SK-N-SH (cell line): ENCODE results near the gene ZSCAN30. TPM values are rescaled to one million over a fixed set of nuclear protein-coding genes. Genes with fewer than 3 reads are reported as not detected.

ENCODE experiments used
- CTCF ChIA-PET: fragments of 300-600, 350-600 bp; formaldehyde crosslinking; extraction: SDS; loops from one replicate; lab custom pipeline; 2021; lab: Yijun Ruan, JAX
- POLR2A ChIA-PET: fragments of 350-600 bp; sonication (Branson Sonifier 250); formaldehyde crosslinking; extraction: SDS; loops from one replicate; lab custom pipeline; 2020; ENCODE audit warnings: antibody characterized with exemption, inconsistent platforms; lab: Yijun Ruan, JAX
- DNase-seq: peaks from one replicate; pipeline ENCODE4 v3.0.0; 2012
- H2AFZ ChIP-seq: fragments of 200-600 bp; sonication (generic); 2 replicates; pipeline ENCODE4 v1.8.1; 2016; ENCODE audit warnings: antibody characterized with exemption, mild to moderate bottlenecking, low read depth
- H3F3A ChIP-seq: fragments of 200-600 bp; sonication (generic); replicated peaks from 2 replicates; pipeline ENCODE3; 2016; ENCODE audit warnings: antibody characterized with exemption, mild to moderate bottlenecking; ENCODE audit not compliant: insufficient read depth
- H3K27ac ChIP-seq, 2 experiments: fragments of 200-500 bp in 1 of 2; fragments of 200-600 bp in 1 of 2; sonication (Bioruptor generic) in 1 of 2; sonication (generic), shearing (Covaris generic) in 1 of 2; 2 replicates each; pipeline versions ENCODE4 v1.5.1 to v1.6.1; 2014 to 2016; ENCODE audit warnings: low read depth in 2 of 2, inconsistent platforms in 1 of 2, low read length in 1 of 2, mild to moderate bottlenecking in 1 of 2, mixed read lengths in 1 of 2
- H3K27me3 ChIP-seq: fragments of 200-600 bp; sonication (generic), shearing (Covaris generic); 2 replicates; pipeline ENCODE4 v1.6.1; 2016; ENCODE audit warnings: mixed run types; ENCODE audit not compliant: insufficient read depth
- H3K36me3 ChIP-seq, 2 experiments: fragments of 200-500 bp in 1 of 2; fragments of 200-600 bp in 1 of 2; sonication (Bioruptor generic) in 1 of 2; sonication (generic) in 1 of 2; replicated peaks in 1 of 2; 2 replicates each; pipeline versions ENCODE3 to v1.5.1; 2014 to 2016; ENCODE audit warnings: low read length in 1 of 2, mild to moderate bottlenecking in 1 of 2; ENCODE audit not compliant: insufficient read depth in 2 of 2, control insufficient read depth in 1 of 2
- H3K4me1 ChIP-seq, 2 experiments: fragments of 200-500 bp in 1 of 2; fragments of 200-600 bp in 1 of 2; sonication (Bioruptor generic) in 1 of 2; sonication (generic), shearing (Covaris generic) in 1 of 2; 2 replicates each; pipeline versions ENCODE4 v1.5.1 to v1.6.1; 2014 to 2016; ENCODE audit warnings: low read depth in 1 of 2, low read length in 1 of 2, mixed run types in 1 of 2; ENCODE audit not compliant: insufficient read depth in 2 of 2, control insufficient read depth in 1 of 2
- H3K4me2 ChIP-seq: fragments of 200-600 bp; sonication (generic), shearing (Covaris generic); 2 replicates; pipeline ENCODE4 v1.6.1; 2017; ENCODE audit warnings: mixed run types
- H3K4me3 ChIP-seq, 2 experiments: fragments of 200-500 bp in 1 of 2; fragments of 200-600 bp in 1 of 2; sonication (Bioruptor generic) in 1 of 2; sonication (generic), shearing (Covaris generic) in 1 of 2; 2 replicates each; pipeline versions ENCODE4 v1.5.1 to v1.8.1; 2014 to 2016; ENCODE audit warnings: low read depth in 2 of 2, inconsistent platforms in 1 of 2, low read length in 1 of 2, mild to moderate bottlenecking in 1 of 2, mixed read lengths in 1 of 2, moderate library complexity in 1 of 2
- H3K79me2 ChIP-seq: fragments of 200-600 bp; sonication (generic); 2 replicates; pipeline ENCODE4 v1.8.1; 2017; ENCODE audit warnings: mild to moderate bottlenecking; ENCODE audit not compliant: insufficient read depth
- H3K9ac ChIP-seq: fragments of 200-600 bp; sonication (generic); 2 replicates; pipeline ENCODE4 v1.6.1; 2017; ENCODE audit warnings: mixed run types
- H3K9me2 ChIP-seq: fragments of 200-600 bp; sonication (generic); 2 replicates; pipeline ENCODE4 v1.6.1; 2017; ENCODE audit warnings: mixed run types
- H3K9me3 ChIP-seq: fragments of 200-600 bp; sonication (generic); 2 replicates; pipeline ENCODE4 v1.6.1; 2017; ENCODE audit warnings: mixed run types, mild to moderate bottlenecking, moderate library complexity
- H4K20me1 ChIP-seq: fragments of 200-600 bp; sonication (generic); 2 replicates; pipeline ENCODE4 v1.6.1; 2017; ENCODE audit warnings: mild to moderate bottlenecking, mixed run types; ENCODE audit not compliant: insufficient read depth
- CTCF ChIP-seq: fragments of 200-600 bp; sonication (generic); IDR thresholded peaks from 2 replicates; pipeline ENCODE4 v1.6.1; 2017; ENCODE audit warnings: antibody characterized with exemption, mild to moderate bottlenecking, moderate library complexity
- ELF1 ChIP-seq: IDR thresholded peaks from 2 replicates; pipeline ENCODE4 v1.4.0; 2012
- FOXM1 ChIP-seq: IDR thresholded peaks from 2 replicates; pipeline ENCODE4 v1.4.0; 2012; ENCODE audit warnings: low read depth, mild to moderate bottlenecking
- MAX ChIP-seq: IDR thresholded peaks from 2 replicates; pipeline ENCODE4 v1.4.0; 2012; ENCODE audit warnings: low read depth
- MXI1 ChIP-seq: IDR thresholded peaks from 2 replicates; pipeline ENCODE4 v1.6.1; 2012; ENCODE audit warnings: mild to moderate bottlenecking, low read depth, low read length, improper control_type of control experiment
- POLR2AphosphoS5 ChIP-seq: IDR thresholded peaks from 2 replicates; pipeline ENCODE4 v1.6.1; 2012; ENCODE audit warnings: low read depth, low read length
- RAD21 ChIP-seq: IDR thresholded peaks from 2 replicates; pipeline ENCODE4 v1.6.1; 2012; ENCODE audit warnings: mild to moderate bottlenecking, low read length
- RCOR1 ChIP-seq: fragments of 150-350 bp; IDR thresholded peaks from 2 replicates; pipeline ENCODE4 v1.6.1; 2017; ENCODE audit warnings: antibody characterized with exemption, low read length
- REST ChIP-seq: IDR thresholded peaks from 2 replicates; pipeline ENCODE4 v1.6.1; 2012; ENCODE audit warnings: mild to moderate bottlenecking, low read depth, low read length, moderate library complexity
- RXRA ChIP-seq: IDR thresholded peaks from 2 replicates; pipeline ENCODE4 v1.4.0; 2012; ENCODE audit warnings: low read depth, mild to moderate bottlenecking, borderline replicate concordance
- SIN3A ChIP-seq: IDR thresholded peaks from 2 replicates; pipeline ENCODE4 v1.6.1; 2012; ENCODE audit warnings: low read depth, mild to moderate bottlenecking, low read length, moderate library complexity, borderline replicate concordance
- SMC3 ChIP-seq: IDR thresholded peaks from 2 replicates; pipeline ENCODE4 v1.6.1; 2012; ENCODE audit warnings: low read depth, low read length, improper control_type of control experiment
- TAF1 ChIP-seq: IDR thresholded peaks from 2 replicates; pipeline ENCODE4 v1.6.1; 2012; ENCODE audit warnings: low read depth, mild to moderate bottlenecking, low read length, moderate library complexity, borderline replicate concordance
- TCF12 ChIP-seq: IDR thresholded peaks from 2 replicates; pipeline ENCODE4 v1.4.0; 2012
- USF2 ChIP-seq: fragments of 150-350 bp; IDR thresholded peaks from 2 replicates; pipeline ENCODE4 v1.6.1; 2017; ENCODE audit warnings: antibody characterized with exemption, low read length, low read depth, borderline replicate concordance
- WGBS: methylation state at CpG from one replicate; pipeline ENCODE4 v1.1.6; 2017; ENCODE audit warnings: low lambda C conversion rate; 5-methylcytosine and 5-hydroxymethylcytosine counted together
- polyA plus RNA-seq, 3 experiments: library from polyadenylated mRNA; depleted of rRNA; stranded (reverse); fragments of >200 nt; gene quantifications; 2 replicates each; pipeline ENCODE4 v1.2.3, GENCODE V29; 2012

The ZSCAN30 gene
- polyA plus RNA-seq, 1 of the 3 experiments (the other 2 are of a cell fraction) = 5.9 TPM

- TF ChIP-seq RAD21 = no peak
- TF ChIP-seq SIN3A = no peak
These were observed 11.9 kb downstream of the ZSCAN30 start (continued) for GRCh38 chr18:35278085-35278484.

GRCh38 chr18:35277633-35278032 lies 12.4 kb downstream of the ZSCAN30 start:
- no peaks in the 10 kb centered on the region for H3K9me2 ChIP-seq
- H3K27me3 ChIP-seq = no peaks in the 10 kb centered on the region
- H2AFZ ChIP-seq = no peak overlapping the region
- ChIA-PET CTCF (interaction anchor here (1.2 kb wide), 1 partner anchor 46 kb away, joined by 3 read pairs; no protein-coding TSS in a partner anchor), POLR2A (no interaction called here)
- DNase-seq = no peak
- H3K79me2 ChIP-seq = no peaks in the 10 kb centered on the region
- no peaks in the 10 kb centered on the region for H3K36me3 ChIP-seq
- no peaks in the 10 kb centered on the region for H3F3A ChIP-seq
- H3K4me2 ChIP-seq = no peak overlapping the region
- H3K4me3 ChIP-seq = no peak overlapping the region
- no peak overlapping the region for H3K27ac ChIP-seq
- no peaks in the 10 kb centered on the region for H4K20me1 ChIP-seq
- H3K9me3 ChIP-seq = no peaks in the 10 kb centered on the region
- H3K4me1 ChIP-seq = no peaks in the 10 kb centered on the region; a peak in 1 of 4 replicates
- H3K9ac ChIP-seq = no peak overlapping the region
- TF ChIP-seq FOXM1 (no peak), MXI1 (no peak), TAF1 (no peak), POLR2AphosphoS5 (no peak), RCOR1 (no peak), TCF12 (no peak), RAD21 (no peak), USF2 (no peak)

- Histone ChIP-seq H3K36me3 (no peaks in the 10 kb centered on the region), H3K4me2 (no peak overlapping the region), H3K9me3 (no peaks in the 10 kb centered on the region), H3K9ac (no peak overlapping the region), H3K9me2 (no peaks in the 10 kb centered on the region), H3F3A (no peaks in the 10 kb centered on the region), H3K27ac (no peak overlapping the region), H3K4me3 (no peak overlapping the region), H3K27me3 (no peaks in the 10 kb centered on the region), H2AFZ (no peak overlapping the region), H3K79me2 (no peaks in the 10 kb centered on the region)
- CTCF ChIA-PET = interaction anchor here (1.2 kb wide), 1 partner anchor 44 kb away, joined by 3 read pairs; no protein-coding TSS in a partner anchor
- POLR2A ChIA-PET = no interaction called here
- no peak for TF ChIP-seq SMC3
- no peak for TF ChIP-seq RXRA
- TF ChIP-seq TAF1 = no peak
- TF ChIP-seq MXI1 = no peak
- TF ChIP-seq SIN3A = no peak
- TF ChIP-seq REST = no peak
- TF ChIP-seq MAX = no peak
- TF ChIP-seq CTCF = no peak
- no peak for TF ChIP-seq ELF1
- TF ChIP-seq, all 33 proteins: peak for 0
- Histone ChIP-seq H4K20me1 (no peaks in the 10 kb centered on the region), H3K4me1 (no peaks in the 10 kb centered on the region)
- 95% methylated on average over 3 of the region's 3 CpGs for WGBS
- no peak for DNase-seq
These were observed 13.8 kb downstream of the ZSCAN30 start for GRCh38 chr18:35276267-35276666.
